Caki2 (cell line): ENCODE measurements around the gene SH3BGRL2. TPM values are rescaled to one million over a fixed set of nuclear protein-coding genes. Genes with fewer than 3 reads are reported as not detected.
"Not testable (repeated sequence)": the region's sequence is repeated elsewhere in the genome, so short reads cannot be mapped to it uniquely, and the experiment has no call there.

Experiments
- DNase-seq: peaks from one replicate; pipeline ENCODE4 v3.0.0-alpha.2; 2015; ENCODE audit warnings: low read depth
- in situ Hi-C: cut with HindIII; loops from 2 replicates; pipeline ENCODE4 v1.10.0; 2016; ENCODE audit warnings: low sequenced_read_pairs, low pct_unique_long_range_greater_than_20kb, mixed read lengths
- total RNA-seq: library from RNA; depleted of rRNA; stranded (reverse); fragments of >200 nt; shearing (Covaris generic); gene quantifications from 2 replicates; pipeline ENCODE4 v1.2.3, GENCODE V29; 2014; ENCODE audit warnings: low replicate concordance

The SH3BGRL2 gene
- total RNA-seq, 1 experiment from 2014 or later, result 2.2 TPM

DNA sequence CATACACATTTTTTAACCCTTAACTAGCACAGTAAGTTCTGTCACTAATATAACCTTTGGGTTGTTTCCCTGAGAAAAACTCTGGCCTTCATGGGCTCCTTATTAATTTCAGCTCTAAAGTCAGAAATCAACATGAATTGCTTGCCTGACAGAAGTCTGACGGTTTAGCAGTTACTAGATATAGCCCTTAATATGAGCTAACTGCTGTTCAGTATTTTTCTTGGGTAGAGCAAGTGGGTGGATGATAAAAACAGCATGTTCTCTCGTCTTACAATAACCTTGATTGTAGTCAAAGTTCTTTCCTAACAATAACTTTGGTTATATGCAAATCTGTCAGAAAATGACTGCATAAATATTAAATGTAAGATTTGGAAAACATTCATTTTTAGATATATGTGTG, 81.0 kb downstream of the SH3BGRL2 start:
- in situ Hi-C loops, result no loop called here
- no peak for DNase-seq

- DNase-seq, result no peak
- in situ Hi-C loops, result no loop called here
Observed at GRCh38 chr6:79712616-79713135, 81.5 kb downstream of the SH3BGRL2 start.

- DNase-seq, result no peak
- in situ Hi-C loops, result no loop called here
Observed at GRCh38 chr6:79713701-79714322, 82.7 kb downstream of the SH3BGRL2 start.

DNA sequence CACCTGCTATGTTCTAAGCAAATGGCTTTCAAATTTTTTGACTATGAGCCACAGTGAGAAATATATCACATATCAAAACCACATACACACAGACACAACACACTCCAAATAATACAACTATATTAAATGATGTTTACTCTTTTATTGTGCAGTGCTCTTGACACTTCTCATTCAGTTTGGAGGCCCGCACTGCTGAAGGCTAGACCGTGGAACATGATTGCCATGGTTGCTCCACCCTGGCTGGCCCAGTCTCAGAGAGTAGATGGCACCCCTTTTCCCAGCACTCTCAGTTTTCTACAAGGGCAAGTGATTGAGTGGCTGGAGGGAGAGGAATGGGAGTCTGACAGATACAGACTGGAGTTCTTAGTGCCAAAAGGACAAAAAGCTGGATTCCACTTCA, 86.9 kb downstream of the SH3BGRL2 start:
- DNase-seq, result no peak
- in situ Hi-C loops, result no loop called here

- DNase-seq, result no peak
- in situ Hi-C loops, result no loop called here
Observed at GRCh38 chr6:79718509-79719247, 87.5 kb downstream of the SH3BGRL2 start.

GRCh38 chr6:79719248-79719960, 88.3 kb downstream of the SH3BGRL2 start:
- in situ Hi-C loops, result no loop called here
- no peak for DNase-seq

DNA sequence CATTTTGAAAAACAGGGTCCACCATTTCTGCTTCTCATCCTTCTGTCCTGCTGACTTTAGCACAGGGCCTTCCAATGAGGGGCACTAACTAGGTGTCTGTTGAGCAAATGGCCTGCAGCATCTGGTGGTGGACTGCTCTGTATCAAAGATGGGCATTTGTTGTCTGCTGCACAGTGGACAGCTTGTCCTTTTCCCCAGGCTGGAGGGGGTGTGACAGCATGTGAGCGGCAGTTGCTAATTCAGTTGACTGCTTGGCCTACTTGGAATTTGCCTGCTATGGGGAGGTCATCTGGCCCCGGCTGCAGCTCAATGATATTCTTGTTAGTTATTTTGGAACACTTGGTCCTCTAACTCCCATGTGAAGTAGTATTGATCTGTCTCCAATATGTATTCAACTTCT, 93.7 kb downstream of the SH3BGRL2 start:
- in situ Hi-C loops, result no loop called here

DNA sequence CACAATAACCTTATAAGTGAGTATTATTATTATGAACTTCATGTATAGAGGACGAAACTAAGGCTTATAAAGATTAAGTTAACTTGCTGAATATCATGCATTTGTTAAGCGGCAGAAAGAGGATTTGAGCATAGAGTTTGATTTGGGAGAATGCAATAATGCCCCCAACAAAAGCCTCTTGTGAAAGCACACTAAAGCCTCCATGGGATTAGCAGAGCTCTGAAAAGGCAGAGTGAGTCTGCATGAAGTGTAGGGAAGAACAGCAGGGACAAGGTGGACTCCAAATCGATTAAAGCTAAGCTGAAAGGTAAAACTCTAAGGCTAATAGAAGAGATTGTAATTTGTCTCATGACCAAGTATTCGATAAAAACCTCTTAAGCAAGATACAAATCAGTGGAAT, 100.3 kb downstream of the SH3BGRL2 start:
- in situ Hi-C loops, result no loop called here
- DNase-seq, result no peak

More for the DNA sequence above, 93.7 kb downstream of the SH3BGRL2 start:
- no peak for DNase-seq

DNA sequence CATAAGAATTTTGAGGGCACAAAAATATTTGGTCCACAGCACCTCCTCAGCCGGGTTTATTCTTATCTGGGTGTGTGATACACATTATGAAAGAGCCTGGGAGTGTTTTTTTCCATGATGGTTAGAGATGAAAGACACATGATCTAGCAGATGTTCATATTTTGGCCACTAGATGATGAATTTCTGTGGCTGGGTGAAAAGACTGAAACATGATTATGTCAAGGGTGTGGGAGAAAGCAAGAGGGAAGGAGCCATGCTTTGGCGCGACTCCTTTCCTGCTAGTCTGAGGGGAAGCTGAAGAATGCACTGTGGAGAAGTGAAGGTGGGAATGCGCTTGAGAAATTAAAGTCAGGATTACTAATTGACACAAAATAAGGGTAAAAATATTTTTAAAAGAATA, 102.3 kb downstream of the SH3BGRL2 start:
- no peak for DNase-seq
- in situ Hi-C loops, result no loop called here

DNA sequence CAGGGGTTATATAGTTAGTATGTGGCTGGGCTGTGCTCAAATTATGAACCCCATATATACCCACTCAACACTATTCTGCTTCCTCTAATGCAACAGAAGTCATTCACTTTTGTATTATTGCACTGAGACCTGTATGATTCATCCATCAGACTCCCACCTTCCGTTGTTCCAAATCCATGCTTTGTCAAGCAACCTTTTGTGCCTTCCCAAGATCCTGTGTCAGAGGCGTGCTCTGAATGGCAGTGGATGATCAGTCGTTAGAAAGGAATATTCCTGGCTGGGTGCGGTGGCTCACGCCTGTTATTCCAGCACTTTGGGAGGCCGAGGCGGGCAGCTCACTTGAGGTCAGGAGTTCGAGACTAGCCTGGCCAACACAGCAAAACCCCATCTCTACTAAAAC, 103.2 kb downstream of the SH3BGRL2 start:
- in situ Hi-C loops, result no loop called here
- no peak for DNase-seq

DNA sequence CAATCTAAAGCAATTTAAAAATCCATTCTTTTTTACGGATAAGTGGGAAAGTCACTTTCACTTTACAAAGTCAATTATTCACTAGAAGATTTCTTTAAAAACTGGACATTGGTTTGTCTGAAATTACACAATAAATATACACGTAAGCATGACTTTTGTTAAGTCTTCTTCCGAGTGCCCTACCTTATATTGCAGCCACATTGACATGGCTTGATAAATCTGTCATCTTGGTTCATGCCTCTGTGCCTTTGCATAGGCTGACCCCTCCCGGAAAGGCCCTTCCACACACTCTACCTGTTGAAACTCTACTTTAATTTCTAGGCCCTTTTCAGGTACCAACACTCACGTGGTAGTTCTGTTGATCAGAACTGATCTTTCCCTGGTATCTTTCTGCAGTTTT, 104.1 kb downstream of the SH3BGRL2 start:
- no peak for DNase-seq
- in situ Hi-C loops, result no loop called here

GRCh38 chr6:79737172-79737571, 106.0 kb downstream of the SH3BGRL2 start:
- DNase-seq, result peak; percentile 58
- in situ Hi-C loops, result no loop called here

DNA sequence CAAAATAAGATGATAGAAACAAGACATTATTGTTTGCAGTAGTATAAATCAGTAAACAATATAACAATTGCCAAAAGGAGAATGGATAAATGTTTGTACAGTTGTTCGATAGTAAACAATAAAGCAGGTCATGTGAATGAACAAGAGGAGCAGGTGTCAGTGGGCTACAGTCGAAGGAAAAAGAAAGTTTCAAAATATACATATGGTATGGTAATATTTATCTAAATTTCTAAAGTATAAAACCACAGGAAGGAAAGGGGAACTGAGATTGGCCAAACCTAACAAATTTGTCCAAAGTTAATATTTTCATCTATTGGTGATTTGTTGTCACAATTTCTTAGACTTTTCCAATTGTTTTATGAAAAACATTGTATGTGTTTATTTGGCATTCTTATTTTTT, 110.9 kb downstream of the SH3BGRL2 start:
- in situ Hi-C loops, result no loop called here
- DNase-seq, result no peak

DNA sequence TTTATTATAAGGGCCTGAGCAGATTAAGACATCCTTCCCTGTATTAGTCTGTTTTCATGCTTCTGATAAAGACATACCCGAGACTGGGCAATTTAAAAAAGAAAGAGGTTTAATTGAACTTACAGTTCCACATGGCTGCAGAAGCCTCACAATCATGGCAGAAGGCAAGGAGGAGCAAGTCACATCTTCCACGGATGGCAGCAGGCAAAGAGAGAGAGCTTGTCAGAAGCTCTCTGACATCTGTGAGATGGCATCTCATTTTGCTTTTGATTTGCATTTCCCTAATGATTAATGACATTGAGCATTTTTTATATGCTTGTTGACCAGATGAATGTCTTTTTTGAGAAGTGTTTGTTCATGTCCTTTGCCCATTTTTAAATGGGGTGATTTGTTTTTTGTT, 114.2 kb downstream of the SH3BGRL2 start:
- DNase-seq, in situ Hi-C loops: not testable (repeated sequence)

DNA sequence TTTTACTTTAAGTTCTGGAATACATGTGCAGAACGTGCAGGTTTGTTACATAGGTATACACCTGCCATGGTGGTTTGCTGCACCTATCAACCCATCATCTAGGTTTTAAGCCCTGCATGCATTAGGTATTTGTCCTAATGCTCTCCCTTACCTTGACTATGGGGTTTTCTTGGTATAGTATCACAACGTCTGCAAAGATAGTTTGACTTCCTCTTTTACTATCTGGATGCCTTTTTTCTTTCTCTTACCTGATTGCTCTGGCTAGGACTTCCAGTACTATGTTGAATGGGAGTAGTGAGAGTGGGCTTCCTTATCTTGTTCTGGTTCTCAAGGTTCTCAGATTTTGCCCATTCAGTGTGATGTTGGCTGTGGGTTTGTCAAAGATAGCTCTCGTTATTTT, 115.2 kb downstream of the SH3BGRL2 start:
- in situ Hi-C loops, DNase-seq: not testable (repeated sequence)

DNA sequence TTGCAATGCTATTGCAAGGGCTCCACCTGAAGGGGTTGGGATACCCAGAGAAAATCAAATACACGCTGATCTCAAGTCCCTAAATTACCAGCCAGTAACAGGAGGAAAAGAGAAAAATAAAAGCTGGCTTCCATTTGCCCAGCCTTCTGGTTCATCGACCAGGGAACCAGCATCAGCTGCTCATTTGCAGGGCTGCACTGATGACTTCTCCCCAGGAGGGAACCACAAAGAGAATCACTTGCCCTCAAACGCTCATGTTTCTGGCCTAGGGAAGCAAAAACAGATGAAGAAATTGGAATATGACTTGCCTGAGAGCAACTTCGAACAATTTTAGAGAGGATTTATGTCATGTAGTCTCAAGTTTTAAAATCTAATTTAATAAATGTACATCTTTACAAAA, 119.7 kb downstream of the SH3BGRL2 start:
- in situ Hi-C loops, result no loop called here
- no peak for DNase-seq
